SU-DHL-6 (cell line): Measurements from ENCODE around the gene PRRT4.

Experiments
- CTCF ChIP-seq: fragments of 200-600 bp; sonication (generic); IDR thresholded peaks from one replicate; pipeline ENCODE4 v1.5.1; 2017; ENCODE audit warnings: antibody characterized with exemption, mild to moderate bottlenecking, low read length, moderate library complexity; ENCODE audit not compliant: insufficient read depth, poor library complexity, severe bottlenecking
- EZH2phosphoT487 ChIP-seq: fragments of 200-600 bp; sonication (generic), shearing (Covaris generic); conservative IDR thresholded peaks from 2 replicates; pipeline ENCODE4 v1.6.1; 2018; ENCODE audit warnings: mild to moderate bottlenecking, antibody characterized with exemption, low read length, moderate library complexity, mixed read lengths

GRCh38 chr7:128321044-128321422, 40.5 kb downstream of the PRRT4 start:
- TF ChIP-seq EZH2phosphoT487: no peak
- no peak for TF ChIP-seq CTCF
